ENCODE measurements around the gene AP2A2.
A peak's percentile ranks its signal among the peaks of the same experiment; 100 is the strongest.

Gene AP2A2

GRCh38 chr11:908273-908672 lies 17.4 kb upstream of the AP2A2 start:
- no peak overlapping the region for H3K4me3 ChIP-seq (ENCODE audit: low read depth, low read length)
- no peak for TF ChIP-seq CTCF (IDR thresholded peaks at IDR 0.05; ENCODE audit: low read depth, low read length)
- peaks cover 27% of the 10 kb centered on the region for H3K36me3 ChIP-seq
- no peaks in the 10 kb centered on the region for H3K9me3 ChIP-seq (ENCODE audit: severe bottlenecking)
- H3K27ac ChIP-seq = no peak overlapping the region
- H3K27me3 ChIP-seq (ENCODE audit: insufficient read depth, low read depth, severe bottlenecking) = no peaks in the 10 kb centered on the region
- no peak for DNase-seq

- no peak for TF ChIP-seq CTCF (IDR thresholded peaks at IDR 0.05; ENCODE audit: low read depth, low read length)
- Histone ChIP-seq H3K27me3 (ENCODE audit: insufficient read depth, low read depth, severe bottlenecking) (no peaks in the 10 kb centered on the region), H3K36me3 (peaks cover 19% of the 10 kb centered on the region), H3K27ac (no peak overlapping the region), H3K9me3 (ENCODE audit: severe bottlenecking) (no peaks in the 10 kb centered on the region), H3K4me3 (ENCODE audit: low read depth, low read length) (no peak overlapping the region)
- DNase-seq = no peak
Observed at GRCh38 chr11:909406-909805, 16.3 kb upstream of the AP2A2 start.

GRCh38 chr11:910044-910588 lies 15.6 kb upstream of the AP2A2 start:
- Histone ChIP-seq H3K27me3 (ENCODE audit: insufficient read depth, low read depth, severe bottlenecking) (no peaks in the 10 kb centered on the region), H3K36me3 (peaks cover 14% of the 10 kb centered on the region), H3K27ac (peak overlapping the region; percentile 70), H3K4me3 (ENCODE audit: low read depth, low read length) (peak overlapping the region; percentile 90), H3K9me3 (ENCODE audit: severe bottlenecking) (no peaks in the 10 kb centered on the region)
- DNase-seq = no peak
- no peak for TF ChIP-seq CTCF (IDR thresholded peaks at IDR 0.05; ENCODE audit: low read depth, low read length)

- peak within 1 kb of the TSS; percentile 90 for H3K4me3 ChIP-seq (ENCODE audit: low read depth, low read length)
- peaks cover 14% of the 10 kb centered on the region for H3K36me3 ChIP-seq
- no peaks in the 10 kb centered on the region for H3K27me3 ChIP-seq (ENCODE audit: insufficient read depth, low read depth, severe bottlenecking)
- peak; percentile 90 for DNase-seq
- peak within 1 kb of the TSS; percentile 96 for H3K27ac ChIP-seq
- no peaks in the 10 kb centered on the region for H3K9me3 ChIP-seq (ENCODE audit: severe bottlenecking)
- no peak for TF ChIP-seq CTCF (IDR thresholded peaks at IDR 0.05; ENCODE audit: low read depth, low read length)
Observed at GRCh38 chr11:910589-911030, 15.1 kb upstream of the AP2A2 start, which contains the start of gene CHID1. Gene CHID1, minus strand, starts transcription at chr11:910810. Its CDS starts 5,994 bp downstream, at chr11:904816.

- Histone ChIP-seq H3K9me3 (ENCODE audit: severe bottlenecking) (no peaks in the 10 kb centered on the region), H3K36me3 (peaks cover 13% of the 10 kb centered on the region), H3K27me3 (ENCODE audit: insufficient read depth, low read depth, severe bottlenecking) (no peaks in the 10 kb centered on the region), H3K27ac (peak overlapping the region; percentile 96), H3K4me3 (ENCODE audit: low read depth, low read length) (peak overlapping the region; percentile 62)
- no peak for TF ChIP-seq CTCF (IDR thresholded peaks at IDR 0.05; ENCODE audit: low read depth, low read length)
- peak; percentile 44 for DNase-seq
Observed at GRCh38 chr11:911031-911889, 14.4 kb upstream of the AP2A2 start.

Data from WERI-Rb-1 (cell line).